H1 (cell line): ENCODE measurements around the gene CTNS. TPM values are rescaled to one million over a fixed set of nuclear protein-coding genes. Genes with fewer than 3 reads are reported as not detected.

ENCODE experiments used
- CTCF ChIA-PET: fragments of 300-600 bp; sonication (Branson Sonifier 250); formaldehyde crosslinking; loops from one replicate; lab custom pipeline; 2021; ENCODE audit not compliant: partially characterized antibody; lab: Charles Lee
- POLR2A ChIA-PET: fragments of 300-600 bp; sonication (Branson Sonifier 250); formaldehyde crosslinking; loops from one replicate; lab custom pipeline; 2021; ENCODE audit warnings: inconsistent platforms; ENCODE audit not compliant: partially characterized antibody; lab: Charles Lee
- DNase-seq, 2 experiments: peaks; one replicate each; pipeline versions ENCODE4 v3.0.0 to v3.0.0-alpha.2; 2010 to 2022; ENCODE audit warnings: low spot score in 2 of 2, low read depth in 1 of 2, mixed read lengths in 1 of 2
- FAIRE-seq: peaks from 2 replicates; lab custom pipeline; 2011; peaks lifted over from hg19 to GRCh38; lab: Jason Lieb, UNC
- H2AFZ ChIP-seq: 2 replicates; pipeline ENCODE4 v1.8.1; 2012; ENCODE audit warnings: low read length, inconsistent platforms
- H2AK5ac ChIP-seq: 2 replicates; pipeline ENCODE4 v1.6.1; 2013; ENCODE audit warnings: low read depth, low read length
- H2BK120ac ChIP-seq: replicated peaks from 2 replicates; pipeline ENCODE3; 2013; ENCODE audit warnings: low read depth, low read length, inconsistent platforms
- H2BK12ac ChIP-seq: 2 replicates; pipeline ENCODE4 v1.6.1; 2013; ENCODE audit warnings: low read depth, low read length
- H2BK15ac ChIP-seq: 2 replicates; pipeline ENCODE4 v1.6.1; 2013; ENCODE audit warnings: low read length
- H2BK20ac ChIP-seq: 2 replicates; pipeline ENCODE4 v1.6.1; 2013; ENCODE audit warnings: low read length
- H2BK5ac ChIP-seq: 2 replicates; pipeline ENCODE4 v1.6.1; 2013; ENCODE audit warnings: low read depth, low read length
- H3K14ac ChIP-seq: 2 replicates; pipeline ENCODE4 v1.6.1; 2013; ENCODE audit warnings: inconsistent platforms; ENCODE audit not compliant: insufficient read length
- H3K18ac ChIP-seq: 2 replicates; pipeline ENCODE4 v1.6.1; 2013; ENCODE audit warnings: low read length; ENCODE audit errors: extremely low read depth
- H3K23ac ChIP-seq: 2 replicates; pipeline ENCODE4 v1.6.1; 2013; ENCODE audit warnings: inconsistent platforms; ENCODE audit not compliant: insufficient read length
- H3K23me2 ChIP-seq: 2 replicates; pipeline ENCODE4 v1.6.1; 2013; ENCODE audit warnings: low read depth, low read length
- H3K27ac ChIP-seq: 2 replicates; pipeline ENCODE4 v1.6.1; 2011; ENCODE audit warnings: low read depth, low read length, inconsistent platforms
- H3K27me3 ChIP-seq, 4 experiments: replicated peaks in 1 of 4; 1 replicate in 1 of 4; 2 replicates in 3 of 4; pipeline versions ENCODE4 v1.6.1 to v1.8.1; 2011 to 2013; ENCODE audit warnings: low read length in 3 of 4, mild to moderate bottlenecking in 3 of 4, inconsistent platforms in 2 of 4, mixed read lengths in 2 of 4, moderate library complexity in 1 of 4; ENCODE audit not compliant: control insufficient read depth in 3 of 4, insufficient read depth in 3 of 4; ENCODE audit errors: extremely low read depth in 1 of 4
- H3K36me3 ChIP-seq, 4 experiments: 2 replicates each; pipeline versions ENCODE4 v1.6.1 to v1.8.1; 2011 to 2013; ENCODE audit warnings: mild to moderate bottlenecking in 4 of 4, low read length in 3 of 4, moderate library complexity in 2 of 4, control low read depth in 1 of 4, inconsistent platforms in 1 of 4; ENCODE audit not compliant: insufficient read depth in 4 of 4, control insufficient read depth in 2 of 4
- H3K4ac ChIP-seq: replicated peaks from 2 replicates; pipeline ENCODE3; 2013; ENCODE audit warnings: low read length, low read depth, mixed read lengths, inconsistent platforms; ENCODE audit not compliant: insufficient read length
- H3K4me1 ChIP-seq, 4 experiments: replicated peaks in 1 of 4; 1 replicate in 1 of 4; 2 replicates in 3 of 4; pipeline versions ENCODE4 v1.6.1 to v1.8.1; 2011 to 2013; ENCODE audit warnings: low read length in 3 of 4, inconsistent platforms in 2 of 4, mixed read lengths in 1 of 4; ENCODE audit not compliant: insufficient read depth in 4 of 4, control insufficient read depth in 3 of 4
- H3K4me2 ChIP-seq, 2 experiments: 2 replicates each; pipeline versions ENCODE4 v1.6.1 to v1.8.1; 2011 to 2013; ENCODE audit warnings: low read depth in 2 of 2, low read length in 2 of 2, control low read depth in 1 of 2, inconsistent platforms in 1 of 2, mild to moderate bottlenecking in 1 of 2; ENCODE audit not compliant: insufficient read depth in 1 of 2
- H3K4me3 ChIP-seq, 4 experiments: fragments of 200-600, 300-600 bp in 1 of 4; sonication (generic), shearing (Covaris generic), sonication (Bioruptor Twin) in 1 of 4; 2 replicates each; pipeline versions ENCODE4 v1.5.1 to v1.8.1; 2011 to 2016; ENCODE audit warnings: low read length in 4 of 4, low read depth in 3 of 4, control low read depth in 2 of 4, inconsistent platforms in 2 of 4, mild to moderate bottlenecking in 2 of 4, mixed read lengths in 1 of 4, moderate library complexity in 1 of 4; ENCODE audit not compliant: insufficient read depth in 2 of 4; ENCODE audit errors: extremely low read depth in 1 of 4
- H3K56ac ChIP-seq: replicated peaks from 2 replicates; pipeline ENCODE3; 2013; ENCODE audit warnings: low read depth, mild to moderate bottlenecking, mixed read lengths, low read length, inconsistent platforms; ENCODE audit not compliant: insufficient read length
- H3K79me1 ChIP-seq: 2 replicates; pipeline ENCODE4 v1.6.1; 2013; ENCODE audit warnings: low read depth, low read length, control low read depth
- H3K79me2 ChIP-seq, 2 experiments: 2 replicates each; pipeline versions ENCODE4 v1.6.1 to v1.8.1; 2012 to 2013; ENCODE audit warnings: low read length in 2 of 2, mild to moderate bottlenecking in 2 of 2, inconsistent platforms in 1 of 2; ENCODE audit not compliant: insufficient read depth in 2 of 2, control insufficient read depth in 1 of 2
- H3K9ac ChIP-seq, 4 experiments: replicated peaks in 1 of 4; 1 replicate in 1 of 4; 2 replicates in 3 of 4; pipeline versions ENCODE4 v1.6.1 to v1.8.1; 2011 to 2013; ENCODE audit warnings: low read depth in 3 of 4, low read length in 3 of 4, control low read depth in 2 of 4, mild to moderate bottlenecking in 2 of 4, moderate library complexity in 2 of 4, inconsistent platforms in 1 of 4; ENCODE audit errors: extremely low read depth in 1 of 4
- H3K9me3 ChIP-seq, 2 experiments: 2 replicates each; pipeline versions ENCODE4 v1.6.1 to v1.8.1; 2012 to 2013; ENCODE audit warnings: mild to moderate bottlenecking in 2 of 2, moderate library complexity in 2 of 2, control low read depth in 1 of 2, inconsistent platforms in 1 of 2, low read depth in 1 of 2, low read length in 1 of 2, mixed read lengths in 1 of 2; ENCODE audit not compliant: insufficient read depth in 2 of 2
- H4K20me1 ChIP-seq, 2 experiments: replicated peaks in 1 of 2; 2 replicates each; pipeline versions ENCODE3 to v1.8.1; 2011 to 2013; ENCODE audit warnings: inconsistent platforms in 2 of 2, low read length in 2 of 2, mild to moderate bottlenecking in 1 of 2; ENCODE audit not compliant: insufficient read depth in 2 of 2, control insufficient read depth in 1 of 2
- H4K5ac ChIP-seq: 2 replicates; pipeline ENCODE4 v1.6.1; 2013; ENCODE audit warnings: low read length, low read depth, mixed read lengths, inconsistent platforms; ENCODE audit not compliant: insufficient read length
- H4K8ac ChIP-seq: 2 replicates; pipeline ENCODE4 v1.8.0; 2013; ENCODE audit warnings: mild to moderate bottlenecking, moderate library complexity, low read length, inconsistent platforms; ENCODE audit not compliant: insufficient read depth; ENCODE audit errors: extremely low read depth
- H4K91ac ChIP-seq: replicated peaks from 2 replicates; pipeline ENCODE3; 2013; ENCODE audit warnings: low read length, mixed read lengths, inconsistent platforms; ENCODE audit not compliant: insufficient read length
- TBP ChIP-seq: IDR thresholded peaks from 2 replicates; pipeline ENCODE4 v1.6.1; 2011; ENCODE audit warnings: low read depth, low read length, improper control_type of control experiment
- WGBS, 2 experiments: shearing (Covaris generic) in 1 of 2; methylation state at CpG; one replicate each; pipeline versions ENCODE4 v1.1.6 to v1.1.7; 2013 to 2015; ENCODE audit warnings: low lambda C conversion rate in 2 of 2, mixed read lengths in 2 of 2, inconsistent platforms in 1 of 2, low coverage in 1 of 2, missing lambda C conversion rate in 1 of 2; ENCODE audit not compliant: insufficient replicate concordance in 2 of 2, insufficient coverage in 1 of 2, insufficient read length in 1 of 2; ENCODE audit errors: extremely low coverage in 1 of 2, missing lambda C conversion rate in 1 of 2; 5-methylcytosine and 5-hydroxymethylcytosine counted together
- polyA plus RNA-seq, 7 experiments: library from polyadenylated mRNA; depleted of rRNA in 3 of 7; stranded (reverse) in 5 of 7; unstranded in 2 of 7; fragments of >200 nt in 5 of 7; fragments of 200-250 nt in 2 of 7; gene quantifications; 1 replicate in 5 of 7; 2 replicates in 1 of 7; 4 replicates in 1 of 7; pipeline versions ENCODE4 v1.2.1 to v1.2.3, GENCODE V29; 2011 to 2013; ENCODE audit warnings: missing spikeins in 2 of 7, mixed read lengths in 2 of 7
- total RNA-seq: library from RNA; stranded (reverse); fragmentation: NEBNext Ultra II Directional; extraction: Animal tissue kit (Norgen Biotek cat#: 25700); gene quantifications from 2 replicates; pipeline ENCODE4 v1.2.1, GENCODE V29; 2021

Gene CTNS
- total and polyA plus RNA-seq, 2 of the 8 experiments (the other 6 are each of a cell fraction or from before 2014, with no cell fraction given), result 11.6 to 12.9 TPM

GRCh38 chr17:3589784-3590183, 46.8 kb upstream of the CTNS start:
- ChIA-PET CTCF (interaction anchor here (0.8 to 1.1 kb wide), 3 partner anchors 13 to 46 kb away, joined by 3 to 5 read pairs (median 3); partner anchors contain the start of genes CTNS and SHPK), POLR2A (no interaction called here)

More at GRCh38 chr17:3589784-3590183, 46.8 kb upstream of the CTNS start:
- no peak for TF ChIP-seq TBP
- TF ChIP-seq, all 59 proteins: peak for 0
- no peak for FAIRE-seq
- no peaks in the 10 kb centered on the region for H3K9me3 ChIP-seq
- H2AFZ ChIP-seq, result no peak overlapping the region
- no peak overlapping the region for H3K56ac ChIP-seq
- no peak overlapping the region for H3K4ac ChIP-seq
- no peaks in the 10 kb centered on the region for H3K27me3 ChIP-seq
- H3K9ac ChIP-seq, result no peak overlapping the region
- H4K5ac ChIP-seq, result no peak overlapping the region
- no peak overlapping the region for H4K8ac ChIP-seq
- H4K20me1 ChIP-seq, result no peaks in the 10 kb centered on the region
- no peaks in the 10 kb centered on the region for H3K79me1 ChIP-seq
- no peak overlapping the region for H3K27ac ChIP-seq
- no peak overlapping the region for H3K4me2 ChIP-seq
- H2BK12ac ChIP-seq, result no peak overlapping the region
- no peaks in the 10 kb centered on the region for H3K79me2 ChIP-seq
- no peaks in the 10 kb centered on the region; a peak in 1 of 7 replicates for H3K4me1 ChIP-seq
- no peak overlapping the region for H3K18ac ChIP-seq
- no peak overlapping the region for H3K23ac ChIP-seq
- H3K14ac ChIP-seq, result no peak overlapping the region
- no peak overlapping the region for H2BK120ac ChIP-seq
- no peak for DNase-seq
- H3K23me2 ChIP-seq, result no peaks in the 10 kb centered on the region
- no peak overlapping the region for H4K91ac ChIP-seq
- no peak overlapping the region for H3K4me3 ChIP-seq
- WGBS, 2 experiments, result 97% methylated on average over 22 of the region's 22 CpGs; no CpG with 5 or more reads in 1 of the 2 experiments
- H2BK20ac ChIP-seq, result no peak overlapping the region
- H2AK5ac ChIP-seq, result no peak overlapping the region
- no peak overlapping the region for H2BK5ac ChIP-seq
- no peak overlapping the region for H2BK15ac ChIP-seq
- peaks cover 0 to 3% (median 3%) of the 10 kb centered on the region in 4 experiments; a peak in 4 of 8 replicates for H3K36me3 ChIP-seq
